ENCODE measurements around the gene LYL1. TPM values are rescaled to one million over a fixed set of nuclear protein-coding genes. Genes with fewer than 3 reads are reported as not detected.

Gene LYL1
- total RNA-seq, 3 donors from 2014 or later (not counting 1 experiment from before 2014, with no cell fraction given) = 2.0 to 7.7 (median 6.7) TPM

DNA sequence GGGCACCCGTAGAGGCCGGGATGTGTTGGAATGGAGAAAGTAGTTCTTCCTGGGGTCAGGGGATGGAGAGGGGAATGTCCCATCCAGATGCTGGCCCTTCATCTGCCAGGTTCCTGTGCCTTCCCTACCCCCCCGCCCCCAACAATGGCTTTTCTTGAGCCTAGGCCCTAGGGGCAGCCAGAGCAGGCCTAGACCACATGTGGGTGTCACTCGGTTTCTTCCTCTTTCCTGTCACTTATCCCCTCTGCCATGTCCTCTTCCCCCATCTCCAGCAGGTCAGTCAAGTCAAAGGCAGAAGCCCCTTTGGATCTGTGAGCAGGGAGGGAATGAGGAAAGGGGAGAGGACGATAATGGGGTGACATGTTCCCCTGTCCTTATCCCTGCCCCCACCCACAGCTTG lies 36.4 kb downstream of the LYL1 start:
- Mint-ChIP-seq H3K4me1 (peaks cover 3% of the 10 kb centered on the region in 2 donors), H3K4me3 (no peak overlapping the region), H3K9me3 (no peaks in the 10 kb centered on the region), H3K27me3 (ENCODE audit: low read depth in 2 of 2) (peaks cover 18 to 19% of the 10 kb centered on the region in 2 donors), H3K27ac (no peak overlapping the region), H3K36me3 (no peaks in the 10 kb centered on the region)
- DNase-seq (no peak), ATAC-seq (no peak)
- H3K27ac ChIP-seq (ENCODE audit: low read length) = no peak overlapping the region
- 82% methylated on average over 4 of the region's 5 CpGs for WGBS (ENCODE audit: insufficient coverage)
- peaks cover 6% of the 10 kb centered on the region for H3K4me1 ChIP-seq (ENCODE audit: control insufficient read depth, insufficient read depth, low read length)
- TF ChIP-seq, protein P1, sequence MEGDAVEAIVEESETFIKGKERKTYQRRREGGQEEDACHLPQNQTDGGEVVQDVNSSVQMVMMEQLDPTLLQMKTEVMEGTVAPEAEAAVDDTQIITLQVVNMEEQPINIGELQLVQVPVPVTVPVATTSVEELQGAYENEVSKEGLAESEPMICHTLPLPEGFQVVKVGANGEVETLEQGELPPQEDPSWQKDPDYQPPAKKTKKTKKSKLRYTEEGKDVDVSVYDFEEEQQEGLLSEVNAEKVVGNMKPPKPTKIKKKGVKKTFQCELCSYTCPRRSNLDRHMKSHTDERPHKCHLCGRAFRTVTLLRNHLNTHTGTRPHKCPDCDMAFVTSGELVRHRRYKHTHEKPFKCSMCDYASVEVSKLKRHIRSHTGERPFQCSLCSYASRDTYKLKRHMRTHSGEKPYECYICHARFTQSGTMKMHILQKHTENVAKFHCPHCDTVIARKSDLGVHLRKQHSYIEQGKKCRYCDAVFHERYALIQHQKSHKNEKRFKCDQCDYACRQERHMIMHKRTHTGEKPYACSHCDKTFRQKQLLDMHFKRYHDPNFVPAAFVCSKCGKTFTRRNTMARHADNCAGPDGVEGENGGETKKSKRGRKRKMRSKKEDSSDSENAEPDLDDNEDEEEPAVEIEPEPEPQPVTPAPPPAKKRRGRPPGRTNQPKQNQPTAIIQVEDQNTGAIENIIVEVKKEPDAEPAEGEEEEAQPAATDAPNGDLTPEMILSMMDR (IDR thresholded peaks at IDR 0.05) = no peak
- H3K4me3 ChIP-seq (ENCODE audit: low read length) = no peak overlapping the region
- H3K9me3 ChIP-seq (ENCODE audit: control insufficient read depth, insufficient read depth, low read length) = no peaks in the 10 kb centered on the region
- intact Hi-C loops (cut with micrococcal nuclease) = no loop called here
- H3K36me3 ChIP-seq (ENCODE audit: control insufficient read depth, insufficient read depth, low read length) = no peaks in the 10 kb centered on the region
- no peaks in the 10 kb centered on the region for H3K27me3 ChIP-seq (ENCODE audit: control insufficient read depth, insufficient read depth, low read length)

DNA sequence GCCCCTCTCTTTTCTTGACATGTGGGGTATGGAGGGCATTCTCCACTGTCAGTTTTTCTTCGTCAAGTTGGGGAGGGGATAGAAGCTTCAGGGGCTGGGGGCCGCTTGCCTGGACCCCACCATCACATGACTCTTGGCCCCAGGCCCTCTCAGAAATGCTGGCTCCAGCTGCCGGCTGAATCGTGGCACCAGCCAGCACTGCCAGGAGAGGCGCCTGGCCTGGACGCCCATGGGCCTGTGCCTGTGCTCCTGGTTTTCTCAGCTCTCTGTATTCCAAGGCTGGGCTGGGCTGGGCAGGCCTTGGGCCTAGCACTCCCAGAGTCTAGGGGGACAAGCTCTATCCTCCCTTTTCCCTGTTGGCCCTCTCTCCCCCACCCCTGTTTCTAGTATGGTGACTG lies 38.6 kb downstream of the LYL1 start:
- Mint-ChIP-seq H3K36me3 (no peaks in the 10 kb centered on the region), H3K27me3 (ENCODE audit: low read depth in 2 of 2) (peaks cover 17 to 21% of the 10 kb centered on the region in 2 donors), H3K9me3 (no peaks in the 10 kb centered on the region), H3K4me1 (peaks cover 6 to 11% of the 10 kb centered on the region in 2 donors), H3K4me3 (no peak overlapping the region), H3K27ac (no peak overlapping the region)
- Histone ChIP-seq H3K9me3 (ENCODE audit: control insufficient read depth, insufficient read depth, low read length) (no peaks in the 10 kb centered on the region), H3K4me3 (ENCODE audit: low read length) (no peak overlapping the region), H3K36me3 (ENCODE audit: control insufficient read depth, insufficient read depth, low read length) (no peaks in the 10 kb centered on the region), H3K4me1 (ENCODE audit: control insufficient read depth, insufficient read depth, low read length) (peaks cover 19% of the 10 kb centered on the region), H3K27ac (ENCODE audit: low read length) (no peak overlapping the region), H3K27me3 (ENCODE audit: control insufficient read depth, insufficient read depth, low read length) (peaks cover 7% of the 10 kb centered on the region)
- TF ChIP-seq, protein P1 (IDR thresholded peaks at IDR 0.05) = no peak
- ATAC-seq (no peak), DNase-seq (no peak)
- intact Hi-C loops (cut with micrococcal nuclease) = no loop called here
- 85% methylated on average over 6 of the region's 6 CpGs for WGBS (ENCODE audit: insufficient coverage)

DNA sequence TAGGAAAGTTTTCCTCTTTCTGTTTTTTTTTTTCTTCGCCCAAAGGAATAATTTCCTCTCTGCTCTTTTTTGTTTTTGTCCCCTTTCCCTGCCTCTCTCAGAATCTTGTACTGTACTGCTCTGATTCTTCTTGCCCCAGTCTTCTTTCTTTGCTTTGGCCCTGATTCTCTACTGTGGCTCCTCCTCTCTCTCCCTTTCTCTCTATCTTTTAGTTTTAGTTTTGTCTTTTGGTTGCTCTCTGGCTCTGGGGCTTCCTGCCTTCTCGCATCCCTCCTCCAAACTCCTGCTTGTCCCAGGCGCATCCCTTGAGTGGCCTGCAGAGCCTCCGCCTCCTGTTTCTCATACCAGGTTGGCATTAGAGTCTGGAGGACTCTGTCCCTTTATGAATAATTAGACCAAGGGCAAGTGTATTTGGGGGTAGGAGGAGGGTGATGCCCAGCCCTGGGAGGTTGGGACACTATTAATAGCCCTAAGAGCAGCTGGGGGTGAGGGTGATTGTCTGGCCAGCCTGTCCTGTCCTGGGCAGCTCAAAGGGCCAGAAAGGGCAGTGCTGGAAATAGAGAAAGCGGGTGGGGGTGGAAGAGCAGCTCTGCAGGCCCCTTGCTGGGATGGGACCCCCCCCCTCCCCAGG lies 39.1 kb downstream of the LYL1 start:
- H3K27me3 Mint-ChIP-seq (ENCODE audit: low read depth in 2 of 2) = peaks cover 14 to 23% of the 10 kb centered on the region in 2 donors
- 76% methylated on average over 5 of the region's 5 CpGs for WGBS (ENCODE audit: insufficient coverage)

More for the DNA sequence above, 39.1 kb downstream of the LYL1 start:
- peaks cover 6 to 11% of the 10 kb centered on the region in 2 donors for H3K4me1 Mint-ChIP-seq
- ATAC-seq = no peak
- Histone ChIP-seq H3K9me3 (ENCODE audit: control insufficient read depth, insufficient read depth, low read length) (no peaks in the 10 kb centered on the region), H3K27me3 (ENCODE audit: control insufficient read depth, insufficient read depth, low read length) (peaks cover 7% of the 10 kb centered on the region), H3K36me3 (ENCODE audit: control insufficient read depth, insufficient read depth, low read length) (no peaks in the 10 kb centered on the region), H3K27ac (ENCODE audit: low read length) (no peak overlapping the region), H3K4me1 (ENCODE audit: control insufficient read depth, insufficient read depth, low read length) (peaks cover 19% of the 10 kb centered on the region), H3K4me3 (ENCODE audit: low read length) (no peak overlapping the region)
- H3K36me3 Mint-ChIP-seq = no peaks in the 10 kb centered on the region
- intact Hi-C loops (cut with micrococcal nuclease) = no loop called here
- TF ChIP-seq, protein P1 (IDR thresholded peaks at IDR 0.05) = no peak
- no peak overlapping the region for H3K4me3 Mint-ChIP-seq
- no peaks in the 10 kb centered on the region for H3K9me3 Mint-ChIP-seq
- DNase-seq = no peak
- no peak overlapping the region for H3K27ac Mint-ChIP-seq
